Caco-2 (cell line): Measurements from ENCODE around the gene IL17RC. TPM values are rescaled to one million over a fixed set of nuclear protein-coding genes. Genes with fewer than 3 reads are reported as not detected.
A peak's percentile ranks its signal among the peaks of the same experiment; 100 is the strongest.

Experiments
- BruUV-seq: library from RNA; stranded (reverse); fragments of 400-500 nt; replicated peaks from 2 replicates; lab custom pipeline; 2021; lab: Mats Ljungman, UMichigan
- CTCF ChIA-PET: fragments of 300-600 bp; sonication (Branson Sonifier 250); formaldehyde crosslinking; loops from one replicate; lab custom pipeline; 2022; ENCODE audit warnings: antibody characterized with exemption; lab: Charles Lee
- POLR2A ChIA-PET: fragments of 300-600 bp; sonication (Branson Sonifier 250); formaldehyde crosslinking; loops from one replicate; lab custom pipeline; 2022; ENCODE audit warnings: antibody characterized with exemption; lab: Charles Lee
- DNase-seq, 2 experiments: peaks; one replicate each; pipeline versions ENCODE4 v3.0.0 to v3.0.0-alpha.2; 2020 to 2022
- H3K27me3 ChIP-seq: replicated peaks from 2 replicates; pipeline ENCODE4 v1.6.0; 2011; ENCODE audit warnings: low read length; ENCODE audit not compliant: control insufficient read depth, insufficient read depth
- H3K36me3 ChIP-seq: 2 replicates; pipeline ENCODE4 v1.5.1; 2011; ENCODE audit warnings: low read length; ENCODE audit not compliant: control insufficient read depth, insufficient read depth
- H3K4me1 ChIP-seq: fragments of 250-450 bp; sonication (Bioruptor Pico); 2 replicates; pipeline ENCODE4 v1.5.1; 2020; ENCODE audit warnings: mild to moderate bottlenecking
- H3K4me3 ChIP-seq: 2 replicates; pipeline ENCODE4 v1.5.1; 2011; ENCODE audit warnings: low read depth, mild to moderate bottlenecking, control low read depth, low read length
- H3K9me3 ChIP-seq: fragments of 250-450 bp; sonication (Bioruptor Pico); 2 replicates; pipeline ENCODE4 v1.5.1; 2020; ENCODE audit warnings: mild to moderate bottlenecking, moderate library complexity
- H3K27ac Mint-ChIP-seq: one replicate; pipeline ENCODE4 v1.8.0; 2022; ENCODE audit warnings: mixed read lengths; ENCODE audit not compliant: unreplicated experiment
- H3K27me3 Mint-ChIP-seq: one replicate; pipeline ENCODE4 v1.8.0; 2022; ENCODE audit warnings: mixed read lengths; ENCODE audit not compliant: insufficient read depth, unreplicated experiment
- H3K36me3 Mint-ChIP-seq: one replicate; pipeline ENCODE4 v1.8.0; 2022; ENCODE audit warnings: mild to moderate bottlenecking, mixed read lengths; ENCODE audit not compliant: insufficient read depth, unreplicated experiment
- H3K4me1 Mint-ChIP-seq: one replicate; pipeline ENCODE4 v1.8.0; 2022; ENCODE audit warnings: low read depth, mixed read lengths; ENCODE audit not compliant: unreplicated experiment
- H3K4me3 Mint-ChIP-seq: one replicate; pipeline ENCODE4 v1.8.0; 2022; ENCODE audit warnings: mild to moderate bottlenecking, moderate library complexity, mixed read lengths; ENCODE audit not compliant: unreplicated experiment
- H3K9me3 Mint-ChIP-seq: one replicate; pipeline ENCODE4 v1.8.0; 2022; ENCODE audit warnings: mixed read lengths; ENCODE audit not compliant: unreplicated experiment
- CTCF ChIP-seq, 2 experiments: fragments of 200-600 bp in 1 of 2; IDR thresholded peaks; 1 replicate in 1 of 2; 2 replicates in 1 of 2; pipeline versions ENCODE4 v1.5.1 to v1.8.0; 2011 to 2022; ENCODE audit warnings: antibody characterized with exemption in 1 of 2, control low read depth in 1 of 2, inconsistent platforms in 1 of 2, low read depth in 1 of 2, low read length in 1 of 2, mild to moderate bottlenecking in 1 of 2, moderate library complexity in 1 of 2; ENCODE audit not compliant: insufficient read depth in 1 of 2, severe bottlenecking in 1 of 2, unreplicated experiment in 1 of 2
- intact Hi-C: fragments of 100-400 bp; cut with micrococcal nuclease; formaldehyde crosslinking; loops from one replicate; pipeline ENCODE4 v1.10.0; 2022; ENCODE audit not compliant: unreplicated experiment
- total RNA-seq: library from RNA; stranded (reverse); gene quantifications from 2 replicates; pipeline ENCODE4 v1.2.3, GENCODE V29; 2022

The IL17RC gene
- total RNA-seq, 1 experiment from 2014 or later: 11.3 TPM

- Histone ChIP-seq H3K27me3 (no peaks in the 10 kb centered on the region), H3K36me3 (no peaks in the 10 kb centered on the region), H3K9me3 (no peaks in the 10 kb centered on the region), H3K4me3 (no peak overlapping the region), H3K4me1 (peaks cover 18% of the 10 kb centered on the region)
- DNase-seq: peak; percentile 83 to 87
- peaks cover 25% of the 10 kb centered on the region for H3K4me1 Mint-ChIP-seq
- CTCF ChIA-PET: interaction anchor here (0.7 to 1.3 kb wide), 2 partner anchors 13 to 30 kb away, joined by 3 to 12 read pairs; no protein-coding TSS in a partner anchor
- no peaks in the 10 kb centered on the region for H3K36me3 Mint-ChIP-seq
- POLR2A ChIA-PET: interaction anchor here (0.5 to 2.0 kb wide), 6 partner anchors 10 to 62 kb away, joined by 3 to 16 read pairs (median 5); partner anchors contain the start of genes CRELD1, IL17RE and RPUSD3
- TF ChIP-seq CTCF (IDR thresholded peaks at IDR 0.05; ENCODE audit: insufficient read depth in 1 of 2, low read depth in 1 of 2, low read length in 1 of 2, severe bottlenecking in 1 of 2, unreplicated experiment in 1 of 2): peak in 1 of 2 experiments; percentile 21
- no peaks in the 10 kb centered on the region for H3K9me3 Mint-ChIP-seq
- TSS peak; percentile 100 for BruUV-seq
- intact Hi-C loops: loop anchor here (1.0 kb wide), 2 partner anchors 18 to 31 kb away; partner anchors contain the start of gene IL17RE
- H3K27ac Mint-ChIP-seq: peak overlapping the region; percentile 94
- no peaks in the 10 kb centered on the region for H3K27me3 Mint-ChIP-seq
- H3K4me3 Mint-ChIP-seq: peak overlapping the region; percentile 56
Measured at GRCh38 chr3:9884555-9885165, 32.2 kb upstream of the IL17RC start.

GRCh38 chr3:9886328-9886727 lies 30.6 kb upstream of the IL17RC start:
- no peak overlapping the region for H3K27ac Mint-ChIP-seq
- DNase-seq: no peak
- intact Hi-C loops: no loop called here
- Histone ChIP-seq H3K27me3 (no peaks in the 10 kb centered on the region), H3K36me3 (no peaks in the 10 kb centered on the region), H3K4me3 (no peak overlapping the region), H3K9me3 (no peaks in the 10 kb centered on the region), H3K4me1 (peaks cover 17% of the 10 kb centered on the region)
- H3K9me3 Mint-ChIP-seq: no peaks in the 10 kb centered on the region
- POLR2A ChIA-PET: interaction anchor here (0.5 kb wide), 1 partner anchor 46 kb away, joined by 4 read pairs; no protein-coding TSS in a partner anchor
- no TSS peak for BruUV-seq
- peaks cover 11% of the 10 kb centered on the region for H3K36me3 Mint-ChIP-seq
- no peak overlapping the region for H3K4me3 Mint-ChIP-seq
- CTCF ChIA-PET: no interaction called here
- H3K4me1 Mint-ChIP-seq: peaks cover 15% of the 10 kb centered on the region
- no peak for TF ChIP-seq CTCF (IDR thresholded peaks at IDR 0.05; ENCODE audit: insufficient read depth in 1 of 2, low read depth in 1 of 2, low read length in 1 of 2, severe bottlenecking in 1 of 2, unreplicated experiment in 1 of 2)
- H3K27me3 Mint-ChIP-seq: no peaks in the 10 kb centered on the region

GRCh38 chr3:9887480-9887879 lies 29.4 kb upstream of the IL17RC start:
- peaks cover 17% of the 10 kb centered on the region for H3K4me1 ChIP-seq
- Mint-ChIP-seq H3K4me1 (peaks cover 18% of the 10 kb centered on the region), H3K4me3 (no peak overlapping the region), H3K9me3 (no peaks in the 10 kb centered on the region), H3K27ac (no peak overlapping the region), H3K27me3 (no peaks in the 10 kb centered on the region), H3K36me3 (peaks cover 16% of the 10 kb centered on the region)
- H3K27me3 ChIP-seq: no peaks in the 10 kb centered on the region
- BruUV-seq: no TSS peak
- ChIA-PET POLR2A (no interaction called here), CTCF (no interaction called here)
- no peaks in the 10 kb centered on the region for H3K9me3 ChIP-seq
- no peak for TF ChIP-seq CTCF (IDR thresholded peaks at IDR 0.05; ENCODE audit: insufficient read depth in 1 of 2, low read depth in 1 of 2, low read length in 1 of 2, severe bottlenecking in 1 of 2, unreplicated experiment in 1 of 2)
- H3K4me3 ChIP-seq: no peak overlapping the region
- intact Hi-C loops: no loop called here
- DNase-seq: no peak
- peaks cover 3% of the 10 kb centered on the region; the same call in 1 of the 2 replicates for H3K36me3 ChIP-seq
